H1 (cell line): ENCODE data around the gene STAT3. TPM values are rescaled to one million over a fixed set of nuclear protein-coding genes. Genes with fewer than 3 reads are reported as not detected.

Source experiments
- CTCF ChIA-PET: fragments of 300-600 bp; sonication (Branson Sonifier 250); formaldehyde crosslinking; loops from one replicate; lab custom pipeline; 2021; ENCODE audit not compliant: partially characterized antibody; lab: Charles Lee
- POLR2A ChIA-PET: fragments of 300-600 bp; sonication (Branson Sonifier 250); formaldehyde crosslinking; loops from one replicate; lab custom pipeline; 2021; ENCODE audit warnings: inconsistent platforms; ENCODE audit not compliant: partially characterized antibody; lab: Charles Lee
- DNase-seq, 2 experiments: peaks; one replicate each; pipeline versions ENCODE4 v3.0.0 to v3.0.0-alpha.2; 2010 to 2022; ENCODE audit warnings: low spot score in 2 of 2, low read depth in 1 of 2, mixed read lengths in 1 of 2
- FAIRE-seq: peaks from 2 replicates; lab custom pipeline; 2011; peaks lifted over from hg19 to GRCh38; lab: Jason Lieb, UNC
- H2AFZ ChIP-seq: 2 replicates; pipeline ENCODE4 v1.8.1; 2012; ENCODE audit warnings: low read length, inconsistent platforms
- H2AK5ac ChIP-seq: 2 replicates; pipeline ENCODE4 v1.6.1; 2013; ENCODE audit warnings: low read depth, low read length
- H2BK120ac ChIP-seq: replicated peaks from 2 replicates; pipeline ENCODE3; 2013; ENCODE audit warnings: low read depth, low read length, inconsistent platforms
- H2BK12ac ChIP-seq: 2 replicates; pipeline ENCODE4 v1.6.1; 2013; ENCODE audit warnings: low read depth, low read length
- H2BK15ac ChIP-seq: 2 replicates; pipeline ENCODE4 v1.6.1; 2013; ENCODE audit warnings: low read length
- H2BK20ac ChIP-seq: 2 replicates; pipeline ENCODE4 v1.6.1; 2013; ENCODE audit warnings: low read length
- H2BK5ac ChIP-seq: 2 replicates; pipeline ENCODE4 v1.6.1; 2013; ENCODE audit warnings: low read depth, low read length
- H3K14ac ChIP-seq: 2 replicates; pipeline ENCODE4 v1.6.1; 2013; ENCODE audit warnings: inconsistent platforms; ENCODE audit not compliant: insufficient read length
- H3K18ac ChIP-seq: 2 replicates; pipeline ENCODE4 v1.6.1; 2013; ENCODE audit warnings: low read length; ENCODE audit errors: extremely low read depth
- H3K23ac ChIP-seq: 2 replicates; pipeline ENCODE4 v1.6.1; 2013; ENCODE audit warnings: inconsistent platforms; ENCODE audit not compliant: insufficient read length
- H3K23me2 ChIP-seq: 2 replicates; pipeline ENCODE4 v1.6.1; 2013; ENCODE audit warnings: low read depth, low read length
- H3K27ac ChIP-seq: 2 replicates; pipeline ENCODE4 v1.6.1; 2011; ENCODE audit warnings: low read depth, low read length, inconsistent platforms
- H3K27me3 ChIP-seq, 4 experiments: replicated peaks in 1 of 4; 1 replicate in 1 of 4; 2 replicates in 3 of 4; pipeline versions ENCODE4 v1.6.1 to v1.8.1; 2011 to 2013; ENCODE audit warnings: low read length in 3 of 4, mild to moderate bottlenecking in 3 of 4, inconsistent platforms in 2 of 4, mixed read lengths in 2 of 4, moderate library complexity in 1 of 4; ENCODE audit not compliant: control insufficient read depth in 3 of 4, insufficient read depth in 3 of 4; ENCODE audit errors: extremely low read depth in 1 of 4
- H3K36me3 ChIP-seq, 4 experiments: 2 replicates each; pipeline versions ENCODE4 v1.6.1 to v1.8.1; 2011 to 2013; ENCODE audit warnings: mild to moderate bottlenecking in 4 of 4, low read length in 3 of 4, moderate library complexity in 2 of 4, control low read depth in 1 of 4, inconsistent platforms in 1 of 4; ENCODE audit not compliant: insufficient read depth in 4 of 4, control insufficient read depth in 2 of 4
- H3K4ac ChIP-seq: replicated peaks from 2 replicates; pipeline ENCODE3; 2013; ENCODE audit warnings: low read length, low read depth, mixed read lengths, inconsistent platforms; ENCODE audit not compliant: insufficient read length
- H3K4me1 ChIP-seq, 4 experiments: replicated peaks in 1 of 4; 1 replicate in 1 of 4; 2 replicates in 3 of 4; pipeline versions ENCODE4 v1.6.1 to v1.8.1; 2011 to 2013; ENCODE audit warnings: low read length in 3 of 4, inconsistent platforms in 2 of 4, mixed read lengths in 1 of 4; ENCODE audit not compliant: insufficient read depth in 4 of 4, control insufficient read depth in 3 of 4
- H3K4me2 ChIP-seq, 2 experiments: 2 replicates each; pipeline versions ENCODE4 v1.6.1 to v1.8.1; 2011 to 2013; ENCODE audit warnings: low read depth in 2 of 2, low read length in 2 of 2, control low read depth in 1 of 2, inconsistent platforms in 1 of 2, mild to moderate bottlenecking in 1 of 2; ENCODE audit not compliant: insufficient read depth in 1 of 2
- H3K4me3 ChIP-seq, 4 experiments: fragments of 200-600, 300-600 bp in 1 of 4; sonication (generic), shearing (Covaris generic), sonication (Bioruptor Twin) in 1 of 4; 2 replicates each; pipeline versions ENCODE4 v1.5.1 to v1.8.1; 2011 to 2016; ENCODE audit warnings: low read length in 4 of 4, low read depth in 3 of 4, control low read depth in 2 of 4, inconsistent platforms in 2 of 4, mild to moderate bottlenecking in 2 of 4, mixed read lengths in 1 of 4, moderate library complexity in 1 of 4; ENCODE audit not compliant: insufficient read depth in 2 of 4; ENCODE audit errors: extremely low read depth in 1 of 4
- H3K56ac ChIP-seq: replicated peaks from 2 replicates; pipeline ENCODE3; 2013; ENCODE audit warnings: low read depth, mild to moderate bottlenecking, mixed read lengths, low read length, inconsistent platforms; ENCODE audit not compliant: insufficient read length
- H3K79me1 ChIP-seq: 2 replicates; pipeline ENCODE4 v1.6.1; 2013; ENCODE audit warnings: low read depth, low read length, control low read depth
- H3K79me2 ChIP-seq, 2 experiments: 2 replicates each; pipeline versions ENCODE4 v1.6.1 to v1.8.1; 2012 to 2013; ENCODE audit warnings: low read length in 2 of 2, mild to moderate bottlenecking in 2 of 2, inconsistent platforms in 1 of 2; ENCODE audit not compliant: insufficient read depth in 2 of 2, control insufficient read depth in 1 of 2
- H3K9ac ChIP-seq, 4 experiments: replicated peaks in 1 of 4; 1 replicate in 1 of 4; 2 replicates in 3 of 4; pipeline versions ENCODE4 v1.6.1 to v1.8.1; 2011 to 2013; ENCODE audit warnings: low read depth in 3 of 4, low read length in 3 of 4, control low read depth in 2 of 4, mild to moderate bottlenecking in 2 of 4, moderate library complexity in 2 of 4, inconsistent platforms in 1 of 4; ENCODE audit errors: extremely low read depth in 1 of 4
- H3K9me3 ChIP-seq, 2 experiments: 2 replicates each; pipeline versions ENCODE4 v1.6.1 to v1.8.1; 2012 to 2013; ENCODE audit warnings: mild to moderate bottlenecking in 2 of 2, moderate library complexity in 2 of 2, control low read depth in 1 of 2, inconsistent platforms in 1 of 2, low read depth in 1 of 2, low read length in 1 of 2, mixed read lengths in 1 of 2; ENCODE audit not compliant: insufficient read depth in 2 of 2
- H4K20me1 ChIP-seq, 2 experiments: replicated peaks in 1 of 2; 2 replicates each; pipeline versions ENCODE3 to v1.8.1; 2011 to 2013; ENCODE audit warnings: inconsistent platforms in 2 of 2, low read length in 2 of 2, mild to moderate bottlenecking in 1 of 2; ENCODE audit not compliant: insufficient read depth in 2 of 2, control insufficient read depth in 1 of 2
- H4K5ac ChIP-seq: 2 replicates; pipeline ENCODE4 v1.6.1; 2013; ENCODE audit warnings: low read length, low read depth, mixed read lengths, inconsistent platforms; ENCODE audit not compliant: insufficient read length
- H4K8ac ChIP-seq: 2 replicates; pipeline ENCODE4 v1.8.0; 2013; ENCODE audit warnings: mild to moderate bottlenecking, moderate library complexity, low read length, inconsistent platforms; ENCODE audit not compliant: insufficient read depth; ENCODE audit errors: extremely low read depth
- H4K91ac ChIP-seq: replicated peaks from 2 replicates; pipeline ENCODE3; 2013; ENCODE audit warnings: low read length, mixed read lengths, inconsistent platforms; ENCODE audit not compliant: insufficient read length
- ATF3 ChIP-seq: IDR thresholded peaks from 2 replicates; pipeline ENCODE4 v1.6.1; 2011; ENCODE audit warnings: low read depth, mild to moderate bottlenecking, low read length; ENCODE audit not compliant: insufficient read depth
- BACH1 ChIP-seq: IDR thresholded peaks from 2 replicates; pipeline ENCODE4 v1.6.1; 2012; ENCODE audit warnings: low read length, improper control_type of control experiment
- BRCA1 ChIP-seq: IDR thresholded peaks from 2 replicates; pipeline ENCODE4 v1.6.1; 2012; ENCODE audit warnings: low read depth, low read length, improper control_type of control experiment
- CBX8 ChIP-seq: fragments of 300-800, 300-1000 bp; sonication (generic); IDR thresholded peaks from 2 replicates; pipeline ENCODE4 v1.7.1; 2016; ENCODE audit warnings: low read depth, low read length, borderline replicate concordance
- CREB1 ChIP-seq: IDR thresholded peaks from 2 replicates; pipeline ENCODE4 v1.6.1; 2012; ENCODE audit warnings: inconsistent platforms
- CTBP2 ChIP-seq: IDR thresholded peaks from 2 replicates; pipeline ENCODE4 v1.7.0; 2011; ENCODE audit warnings: borderline replicate concordance, mild to moderate bottlenecking, moderate library complexity, mixed read lengths, low read length; ENCODE audit not compliant: insufficient read depth, insufficient read length
- MAX ChIP-seq: IDR thresholded peaks from 2 replicates; pipeline ENCODE4 v1.6.1; 2012; ENCODE audit warnings: inconsistent platforms
- PHF8 ChIP-seq: fragments of 200-600 bp; sonication (generic); conservative IDR thresholded peaks from 2 replicates; pipeline ENCODE4 v1.7.1; 2012; ENCODE audit warnings: low read depth, mild to moderate bottlenecking, inconsistent platforms, low read length, moderate library complexity
- POLR2AphosphoS5 ChIP-seq: IDR thresholded peaks from 2 replicates; pipeline ENCODE4 v1.6.1; 2011; ENCODE audit warnings: low read depth, low read length
- RBBP5 ChIP-seq: IDR thresholded peaks from 2 replicates; pipeline ENCODE4 v1.7.1; 2012; ENCODE audit warnings: low read depth, mild to moderate bottlenecking, inconsistent platforms, low read length, moderate library complexity, borderline replicate concordance
- RXRA ChIP-seq: IDR thresholded peaks from 2 replicates; pipeline ENCODE4 v1.6.1; 2011; ENCODE audit warnings: low read depth, mild to moderate bottlenecking, low read length, moderate library complexity; ENCODE audit not compliant: insufficient read depth
- TAF1 ChIP-seq: IDR thresholded peaks from 2 replicates; pipeline ENCODE4 v1.6.1; 2011; ENCODE audit warnings: mild to moderate bottlenecking, low read depth, low read length
- WGBS, 2 experiments: shearing (Covaris generic) in 1 of 2; methylation state at CpG; one replicate each; pipeline versions ENCODE4 v1.1.6 to v1.1.7; 2013 to 2015; ENCODE audit warnings: low lambda C conversion rate in 2 of 2, mixed read lengths in 2 of 2, inconsistent platforms in 1 of 2, low coverage in 1 of 2, missing lambda C conversion rate in 1 of 2; ENCODE audit not compliant: insufficient replicate concordance in 2 of 2, insufficient coverage in 1 of 2, insufficient read length in 1 of 2; ENCODE audit errors: extremely low coverage in 1 of 2, missing lambda C conversion rate in 1 of 2; 5-methylcytosine and 5-hydroxymethylcytosine counted together
- polyA plus RNA-seq, 7 experiments: library from polyadenylated mRNA; depleted of rRNA in 3 of 7; stranded (reverse) in 5 of 7; unstranded in 2 of 7; fragments of >200 nt in 5 of 7; fragments of 200-250 nt in 2 of 7; gene quantifications; 1 replicate in 5 of 7; 2 replicates in 1 of 7; 4 replicates in 1 of 7; pipeline versions ENCODE4 v1.2.1 to v1.2.3, GENCODE V29; 2011 to 2013; ENCODE audit warnings: missing spikeins in 2 of 7, mixed read lengths in 2 of 7
- total RNA-seq: library from RNA; stranded (reverse); fragmentation: NEBNext Ultra II Directional; extraction: Animal tissue kit (Norgen Biotek cat#: 25700); gene quantifications from 2 replicates; pipeline ENCODE4 v1.2.1, GENCODE V29; 2021

The STAT3 gene
- total and polyA plus RNA-seq, 2 of the 8 experiments (the other 6 are each of a cell fraction or from before 2014, with no cell fraction given): 38.4 to 94.1 TPM

DNA sequence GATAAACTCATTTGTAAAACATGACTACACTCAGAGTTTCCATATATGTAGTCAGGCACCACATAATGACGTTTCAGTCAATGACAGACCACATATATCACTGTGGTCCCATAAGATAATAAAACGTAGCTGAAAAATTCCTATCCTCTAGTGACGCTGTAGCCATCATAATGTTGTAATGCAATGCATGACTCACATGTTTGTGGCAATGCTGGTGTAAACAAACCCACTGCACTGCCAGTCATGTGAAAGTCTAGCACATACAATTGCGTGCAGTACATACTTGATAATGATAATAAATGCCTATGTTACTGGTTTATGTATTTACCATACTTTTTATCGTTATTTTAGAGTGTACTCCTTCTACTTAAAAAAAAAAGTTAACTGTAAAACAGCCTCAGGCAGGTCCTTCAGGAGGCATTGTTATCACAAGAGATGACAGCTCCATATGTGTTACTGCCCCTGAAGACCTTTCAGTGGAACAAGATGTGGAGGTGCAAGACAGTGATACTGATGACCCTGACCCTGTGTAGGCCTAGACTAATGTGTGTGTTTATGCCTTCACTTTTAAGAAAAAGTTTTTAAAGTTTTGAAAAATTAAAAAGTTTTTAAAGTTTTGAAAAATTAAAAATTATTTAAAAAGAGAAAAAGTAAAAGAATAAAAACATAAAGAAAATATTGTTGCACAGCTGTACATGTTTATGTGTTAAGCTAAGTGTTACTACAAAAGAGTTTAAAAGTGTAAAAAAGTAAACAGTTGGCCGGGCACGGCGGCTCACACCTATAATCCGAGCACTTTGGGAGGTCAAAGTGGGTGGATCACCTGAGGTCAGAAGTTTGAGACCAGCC lies 121.1 kb downstream of the STAT3 start:
- no peak for FAIRE-seq
- Histone ChIP-seq H2BK12ac (no peak overlapping the region), H3K18ac (no peak overlapping the region), H2BK15ac (no peak overlapping the region), H3K36me3 (no peaks in the 10 kb centered on the region), H2AK5ac (no peak overlapping the region), H3K27me3 (no peaks in the 10 kb centered on the region), H3K4ac (no peak overlapping the region), H3K23ac (no peak overlapping the region), H3K14ac (no peak overlapping the region), H3K9me3 (no peaks in the 10 kb centered on the region), H3K4me3 (no peak overlapping the region), H2AFZ (no peak overlapping the region), H4K5ac (no peak overlapping the region), H3K27ac (no peak overlapping the region), H4K91ac (no peak overlapping the region), H4K8ac (no peak overlapping the region), H3K4me1 (peaks cover 0 to 5% (median under 1%) of the 10 kb centered on the region in 4 experiments; a peak in 2 of 7 replicates), H4K20me1 (peaks cover 0 to 4% of the 10 kb centered on the region in 2 experiments), H2BK5ac (no peak overlapping the region), H3K79me1 (peaks cover 5% of the 10 kb centered on the region), H2BK120ac (no peak overlapping the region), H2BK20ac (no peak overlapping the region), H3K23me2 (no peaks in the 10 kb centered on the region), H3K4me2 (no peak overlapping the region), H3K56ac (no peak overlapping the region), H3K9ac (no peak overlapping the region), H3K79me2 (peaks cover 6 to 56% of the 10 kb centered on the region in 2 experiments; a peak in 3 of 4 replicates)
- ChIA-PET POLR2A (interaction anchor here (0.8 kb wide), 1 partner anchor 10 kb away, joined by 3 read pairs; no protein-coding TSS in a partner anchor), CTCF (interaction anchor here (0.5 to 3.0 kb wide), 2 partner anchors 17 to 45 kb away, joined by 4 to 14 read pairs; no protein-coding TSS in a partner anchor)
- 90% methylated on average over 9 of the region's 9 CpGs; no CpG with 5 or more reads in 1 of the 2 experiments for WGBS, 2 experiments
- DNase-seq: no peak
- TF ChIP-seq MAX (no peak), CTBP2 (no peak), RXRA (no peak), POLR2AphosphoS5 (no peak), PHF8 (no peak), RBBP5 (no peak), CBX8 (no peak), BACH1 (no peak), BRCA1 (no peak), ATF3 (no peak), TAF1 (no peak), CREB1 (no peak)
